Heart left ventricle (tissue), 13 donors: ENCODE data around the gene KIF27.

Experiments used
- CTCF ChIP-seq, 12 donors: fragments of 200-600 bp; sonication (generic) in 4 of 12; IDR thresholded peaks; one replicate each; pipeline versions ENCODE4 v1.5.0 to v1.8.0; 2018 to 2022; ENCODE audit warnings: antibody characterized with exemption in 12 of 12, mild to moderate bottlenecking in 5 of 12
- POLR2A ChIP-seq, 2 donors: fragments of 450-650 bp; IDR thresholded peaks; one replicate each; pipeline ENCODE4 v1.6.1; 2017; ENCODE audit warnings: antibody characterized with exemption in 2 of 2, mild to moderate bottlenecking in 2 of 2, moderate library complexity in 2 of 2
- donor health status: ischemic (EF 13 %, LVEDD 7.1; RV severe dilation, severe dysfunction).
- donor health status: DM: no; HTN: yes; CAD: no.
- donor health status: DM: no; HTN: no; CAD: no.
- donor health status: ischemic (EF 25% LVEDD 6.9; RV normal size, moderate dysfunction).
- donor health status: ischemic (EF 25% LVEDD 5.7; RV mildly dilated, moderate dysfunction).
- donor health status: ischemic (EF 35%, LVEDD 5.7; RV mildly dilated, moderate dysfunction).
- donor health status: nonischemic (EF 11% LVEDD 7.7; RV severe dilation, severe dysfunction).
- donor health status: DM: yes; HTN: yes; CAD: no.
- donor health status: PGD.
- donor health status: ischemic (EF 29% LVEDD 5.4; RV normal size, mild dysfunction).
- donor health status: nonischemic (EF 23%, LVEDD 6.1; RV moderate dilation, normal function).

- peak; percentile 26 to 89 for TF ChIP-seq POLR2A (IDR thresholded peaks at IDR 0.05)
- peak in 11 of 12 donors; percentile 21 to 56 (median 37) for TF ChIP-seq CTCF (IDR thresholded peaks at IDR 0.05)
Measured at GRCh38 chr9:83920927-83921707, at the start of gene KIF27.
